ENCODE measurements around the gene STEAP2.

Gene STEAP2

DNA sequence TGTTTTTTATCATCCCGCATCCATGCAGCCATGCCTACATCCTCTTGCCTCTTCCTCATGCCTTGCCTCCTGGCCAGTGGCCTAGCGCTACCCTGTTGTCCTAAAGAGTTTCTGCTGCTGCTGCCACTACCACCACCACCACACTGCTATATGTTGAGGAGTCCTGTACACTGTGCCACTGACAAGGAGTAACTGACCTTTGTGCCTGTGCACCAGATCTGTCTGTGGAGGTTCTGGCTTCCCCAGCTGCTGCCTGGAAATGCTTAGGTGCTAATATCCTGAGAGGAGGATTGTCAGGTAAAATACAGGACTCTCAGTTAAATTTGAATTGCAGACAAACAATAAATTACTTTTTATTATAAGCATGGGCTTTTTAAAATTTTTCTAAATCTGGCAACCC is 26.5 kb downstream of the STEAP2 start:
- H3K36me3 ChIP-seq (ENCODE audit: low read length): no peaks in the 10 kb centered on the region
- H3K27ac ChIP-seq (ENCODE audit: low read depth, low read length): no peak overlapping the region
- no peaks in the 10 kb centered on the region for H4K20me1 ChIP-seq (ENCODE audit: low read depth, low read length)
- no peak for TF ChIP-seq EZH2phosphoT487 (conservative IDR thresholded peaks at IDR 0.05; ENCODE audit: low read length)
- no peak for TF ChIP-seq CTCF (IDR thresholded peaks at IDR 0.05; ENCODE audit: insufficient read depth, low read length, poor library complexity, severe bottlenecking)
- no peak overlapping the region for H3K4me3 ChIP-seq (ENCODE audit: insufficient read depth, low read length, poor library complexity, severe bottlenecking)
- no peaks in the 10 kb centered on the region for H3K79me2 ChIP-seq (ENCODE audit: insufficient read depth, low read length)
- H3K4me2 ChIP-seq (ENCODE audit: low read depth, low read length, poor library complexity, severe bottlenecking): no peak overlapping the region
- no peaks in the 10 kb centered on the region for H3F3A ChIP-seq (ENCODE audit: insufficient read depth)
- H3K9me2 ChIP-seq (replicated peaks; ENCODE audit: insufficient read depth, low read length): no peaks in the 10 kb centered on the region
- no peak overlapping the region for H2AFZ ChIP-seq (ENCODE audit: low read depth, low read length, severe bottlenecking)
- no peaks in the 10 kb centered on the region for H3K27me3 ChIP-seq (ENCODE audit: low read length)
- no peak overlapping the region for H3K9ac ChIP-seq (ENCODE audit: low read length)
- no peaks in the 10 kb centered on the region for H3K9me3 ChIP-seq (ENCODE audit: insufficient read depth, low read length)

GRCh38 chr7:90238583-90238982 is 27.0 kb downstream of the STEAP2 start:
- no peaks in the 10 kb centered on the region for H3K9me2 ChIP-seq (replicated peaks; ENCODE audit: insufficient read depth, low read length)
- no peaks in the 10 kb centered on the region for H3K27me3 ChIP-seq (ENCODE audit: low read length)
- H4K20me1 ChIP-seq (ENCODE audit: low read depth, low read length): no peaks in the 10 kb centered on the region
- H3K9me3 ChIP-seq (ENCODE audit: insufficient read depth, low read length): no peaks in the 10 kb centered on the region
- no peak overlapping the region for H3K4me3 ChIP-seq (ENCODE audit: insufficient read depth, low read length, poor library complexity, severe bottlenecking)
- H3K9ac ChIP-seq (ENCODE audit: low read length): no peak overlapping the region
- H2AFZ ChIP-seq (ENCODE audit: low read depth, low read length, severe bottlenecking): no peak overlapping the region
- TF ChIP-seq EZH2phosphoT487 (conservative IDR thresholded peaks at IDR 0.05; ENCODE audit: low read length) (no peak), CTCF (IDR thresholded peaks at IDR 0.05; ENCODE audit: insufficient read depth, low read length, poor library complexity, severe bottlenecking) (no peak)
- H3K27ac ChIP-seq (ENCODE audit: low read depth, low read length): no peak overlapping the region
- H3F3A ChIP-seq (ENCODE audit: insufficient read depth): no peaks in the 10 kb centered on the region
- H3K36me3 ChIP-seq (ENCODE audit: low read length): no peaks in the 10 kb centered on the region
- H3K4me2 ChIP-seq (ENCODE audit: low read depth, low read length, poor library complexity, severe bottlenecking): no peak overlapping the region
- H3K79me2 ChIP-seq (ENCODE audit: insufficient read depth, low read length): no peaks in the 10 kb centered on the region

DNA sequence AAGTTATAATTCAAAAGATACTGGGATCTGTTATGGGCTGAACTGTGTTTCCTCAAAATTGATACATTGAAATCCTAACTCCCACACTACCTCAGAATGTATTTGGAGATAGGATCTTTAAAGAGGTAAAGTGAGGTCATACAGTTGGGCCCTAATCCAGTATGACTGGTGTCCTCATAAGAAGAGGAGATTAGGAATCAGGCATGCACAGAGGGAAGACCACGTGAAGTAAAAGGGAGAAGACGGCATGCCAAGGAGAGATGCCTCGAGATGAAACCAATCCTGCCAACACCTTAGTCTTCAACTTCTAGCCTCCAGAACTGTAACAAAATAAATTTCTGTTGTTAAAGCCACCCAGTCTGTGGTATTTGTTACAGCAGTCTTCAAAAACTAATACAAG is 27.5 kb downstream of the STEAP2 start:
- no peaks in the 10 kb centered on the region for H4K20me1 ChIP-seq (ENCODE audit: low read depth, low read length)
- peak overlapping the region; percentile 26 for H3K4me2 ChIP-seq (ENCODE audit: low read depth, low read length, poor library complexity, severe bottlenecking)
- TF ChIP-seq EZH2phosphoT487 (conservative IDR thresholded peaks at IDR 0.05; ENCODE audit: low read length): no peak
- TF ChIP-seq CTCF (IDR thresholded peaks at IDR 0.05; ENCODE audit: insufficient read depth, low read length, poor library complexity, severe bottlenecking): no peak
- no peak overlapping the region for H3K9ac ChIP-seq (ENCODE audit: low read length)
- no peak overlapping the region for H3K27ac ChIP-seq (ENCODE audit: low read depth, low read length)
- no peaks in the 10 kb centered on the region for H3K27me3 ChIP-seq (ENCODE audit: low read length)
- H3K9me3 ChIP-seq (ENCODE audit: insufficient read depth, low read length): no peaks in the 10 kb centered on the region
- no peaks in the 10 kb centered on the region for H3K9me2 ChIP-seq (replicated peaks; ENCODE audit: insufficient read depth, low read length)
- H2AFZ ChIP-seq (ENCODE audit: low read depth, low read length, severe bottlenecking): no peak overlapping the region
- no peaks in the 10 kb centered on the region for H3F3A ChIP-seq (ENCODE audit: insufficient read depth)
- no peak overlapping the region for H3K4me3 ChIP-seq (ENCODE audit: insufficient read depth, low read length, poor library complexity, severe bottlenecking)
- H3K79me2 ChIP-seq (ENCODE audit: insufficient read depth, low read length): no peaks in the 10 kb centered on the region
- no peaks in the 10 kb centered on the region for H3K36me3 ChIP-seq (ENCODE audit: low read length)

Data from SU-DHL-6 (cell line).